Natural killer cell treated with Interleukin-12 subunit alpha and Interleukin-12 subunit beta and Interleukin-15 and Interleukin-18, amount 100 ng/mL, for 72 hours (primary cell): Measurements from ENCODE around the gene NUP50. TPM values are rescaled to one million over a fixed set of nuclear protein-coding genes. Genes with fewer than 3 reads are reported as not detected.

ENCODE experiments used
- ATAC-seq, 2 donors: fragments of 150-1000 bp; cut with Tn5 transposase in 1 of 2; sonication (Bioruptor Pico), chemical (Tn5 transposase) in 1 of 2; 2 replicates each; pipeline ENCODE4 v1.10.0; 2021
- DNase-seq: peaks from one replicate; pipeline ENCODE4 v3.0.0; 2022; ENCODE audit warnings: low spot score
- H3K27ac Mint-ChIP-seq, 2 donors: 1 replicate in 1 of 2; 2 replicates in 1 of 2; pipeline ENCODE4 v1.8.0; 2022; ENCODE audit warnings: mixed read lengths in 2 of 2, mild to moderate bottlenecking in 1 of 2, moderate library complexity in 1 of 2
- H3K27me3 Mint-ChIP-seq, 2 donors: 1 replicate in 1 of 2; 2 replicates in 1 of 2; pipeline ENCODE4 v1.8.0; 2022; ENCODE audit warnings: mixed read lengths in 2 of 2
- H3K36me3 Mint-ChIP-seq: one replicate; pipeline ENCODE4 v1.8.0; 2022; ENCODE audit warnings: mixed read lengths
- H3K4me1 Mint-ChIP-seq, 2 donors: 1 replicate in 1 of 2; 2 replicates in 1 of 2; pipeline ENCODE4 v1.8.0; 2022; ENCODE audit warnings: low read depth in 2 of 2, mixed read lengths in 2 of 2, mild to moderate bottlenecking in 1 of 2
- H3K4me3 Mint-ChIP-seq: one replicate; pipeline ENCODE4 v1.8.0; 2022; ENCODE audit warnings: mixed read lengths
- H3K9me3 Mint-ChIP-seq: 2 replicates; pipeline ENCODE4 v1.8.0; 2022; ENCODE audit warnings: mixed read lengths
- total RNA-seq, 2 donors: library from RNA; stranded (reverse); gene quantifications; one replicate each; pipeline ENCODE4 v1.2.3, GENCODE V29; 2022

NUP50 gene
- 100 to 1,000 TPM; 124 to 185 TPM for total RNA-seq

GRCh38 chr22:45163451-45164269, at the start of gene NUP50:
Gene NUP50, plus strand, starts transcription at chr22:45163925. Its CDS starts 4,253 bp downstream, at chr22:45168178.
- Mint-ChIP-seq H3K36me3 (peaks cover 17% of the 10 kb centered on the region), H3K4me3 (peak within 1 kb of the TSS; percentile 98), H3K9me3 (no peaks in the 10 kb centered on the region), H3K27ac (peak within 1 kb of the TSS; percentile 89 to 97), H3K4me1 (peaks cover 41 to 57% of the 10 kb centered on the region in 2 donors), H3K27me3 (no peaks in the 10 kb centered on the region)
- ATAC-seq (peak; percentile 92 to 93), DNase-seq (peak; percentile 98)

- no peak overlapping the region for H3K27ac Mint-ChIP-seq
- DNase-seq, result no peak
- no peaks in the 10 kb centered on the region for H3K36me3 Mint-ChIP-seq
- H3K9me3 Mint-ChIP-seq, result no peaks in the 10 kb centered on the region
- H3K4me1 Mint-ChIP-seq, result peaks cover 0 to 4% of the 10 kb centered on the region in 2 donors
- ATAC-seq, result no peak
- no peak overlapping the region for H3K4me3 Mint-ChIP-seq
- H3K27me3 Mint-ChIP-seq, result peaks cover 0 to 3% of the 10 kb centered on the region in 2 donors
These were observed 43.3 kb upstream of the NUP50 start for GRCh38 chr22:45120440-45120839.

GRCh38 chr22:45120931-45121330, 42.8 kb upstream of the NUP50 start:
- H3K36me3 Mint-ChIP-seq, result no peaks in the 10 kb centered on the region
- ATAC-seq (no peak), DNase-seq (no peak)
- H3K4me3 Mint-ChIP-seq, result no peak overlapping the region
- H3K9me3 Mint-ChIP-seq, result no peaks in the 10 kb centered on the region
- no peak overlapping the region for H3K27ac Mint-ChIP-seq
- peaks cover 0 to 3% of the 10 kb centered on the region in 2 donors for H3K27me3 Mint-ChIP-seq
- H3K4me1 Mint-ChIP-seq, result peaks cover 0 to 4% of the 10 kb centered on the region in 2 donors

- no peaks in the 10 kb centered on the region for H3K36me3 Mint-ChIP-seq
These were observed 39.4 kb upstream of the NUP50 start for GRCh38 chr22:45124176-45124847.

GRCh38 chr22:45125188-45125587, 38.5 kb upstream of the NUP50 start:
- H3K4me1 Mint-ChIP-seq, result peaks cover 19 to 25% of the 10 kb centered on the region in 2 donors
- no peak overlapping the region for H3K27ac Mint-ChIP-seq
- no peaks in the 10 kb centered on the region for H3K36me3 Mint-ChIP-seq
- no peak for ATAC-seq
- no peak overlapping the region for H3K4me3 Mint-ChIP-seq
- peaks cover 0 to 2% of the 10 kb centered on the region in 2 donors for H3K27me3 Mint-ChIP-seq
- DNase-seq, result no peak
- no peaks in the 10 kb centered on the region for H3K9me3 Mint-ChIP-seq

More at GRCh38 chr22:45124176-45124847, 39.4 kb upstream of the NUP50 start:
- Mint-ChIP-seq H3K9me3 (no peaks in the 10 kb centered on the region), H3K4me1 (peaks cover 10 to 17% of the 10 kb centered on the region in 2 donors), H3K27me3 (peaks cover 0 to 5% of the 10 kb centered on the region in 2 donors), H3K27ac (no peak overlapping the region), H3K4me3 (no peak overlapping the region)
- ATAC-seq, result no peak
- DNase-seq, result no peak

- H3K9me3 Mint-ChIP-seq, result no peaks in the 10 kb centered on the region
- H3K4me3 Mint-ChIP-seq, result peak overlapping the region; percentile 60
- no peak for ATAC-seq
- peaks cover 37 to 39% of the 10 kb centered on the region in 2 donors for H3K4me1 Mint-ChIP-seq
- H3K27me3 Mint-ChIP-seq, result peaks cover 0 to 2% of the 10 kb centered on the region in 2 donors
- H3K36me3 Mint-ChIP-seq, result peaks cover 8% of the 10 kb centered on the region
- H3K27ac Mint-ChIP-seq, result peak overlapping the region; percentile 43 to 80
- DNase-seq, result no peak
These were observed 35.9 kb upstream of the NUP50 start for GRCh38 chr22:45127866-45128265.

- ATAC-seq, result peak; percentile 96
- H3K9me3 Mint-ChIP-seq, result no peaks in the 10 kb centered on the region
- peaks cover 19% of the 10 kb centered on the region for H3K36me3 Mint-ChIP-seq
- H3K27ac Mint-ChIP-seq, result peak overlapping the region; percentile 82 to 93
- H3K27me3 Mint-ChIP-seq, result peaks cover 0 to 2% of the 10 kb centered on the region in 2 donors
- peaks cover 35 to 37% of the 10 kb centered on the region in 2 donors for H3K4me1 Mint-ChIP-seq
- peak; percentile 79 for DNase-seq
- H3K4me3 Mint-ChIP-seq, result peak overlapping the region; percentile 86
These were observed 33.8 kb upstream of the NUP50 start for GRCh38 chr22:45129703-45130524.

- Mint-ChIP-seq H3K36me3 (peaks cover 19% of the 10 kb centered on the region), H3K9me3 (no peaks in the 10 kb centered on the region), H3K27ac (peak overlapping the region; percentile 82 to 93), H3K4me3 (peak overlapping the region; percentile 86), H3K27me3 (peaks cover 0 to 2% of the 10 kb centered on the region in 2 donors), H3K4me1 (peaks cover 35 to 37% of the 10 kb centered on the region in 2 donors)
- DNase-seq (no peak), ATAC-seq (peak in 1 of 2 donors; percentile 48)
These were observed 32.8 kb upstream of the NUP50 start for GRCh38 chr22:45130891-45131290.

GRCh38 chr22:45131749-45132148, 32.0 kb upstream of the NUP50 start:
- H3K27me3 Mint-ChIP-seq, result no peaks in the 10 kb centered on the region
- H3K27ac Mint-ChIP-seq, result peak overlapping the region in 1 of 2 donors; percentile 93
- H3K4me3 Mint-ChIP-seq, result no peak overlapping the region
- DNase-seq (no peak), ATAC-seq (no peak)
- peaks cover 38 to 43% of the 10 kb centered on the region in 2 donors for H3K4me1 Mint-ChIP-seq
- peaks cover 19% of the 10 kb centered on the region for H3K36me3 Mint-ChIP-seq
- H3K9me3 Mint-ChIP-seq, result no peaks in the 10 kb centered on the region

GRCh38 chr22:45134313-45134712, 29.4 kb upstream of the NUP50 start:
- ATAC-seq, result no peak

GRCh38 chr22:45136594-45136993, 27.1 kb upstream of the NUP50 start:
- ATAC-seq, result no peak
- peaks cover 19% of the 10 kb centered on the region for H3K36me3 Mint-ChIP-seq
- no peak for DNase-seq

More at GRCh38 chr22:45134313-45134712, 29.4 kb upstream of the NUP50 start:
- DNase-seq, result no peak
- Mint-ChIP-seq H3K27me3 (no peaks in the 10 kb centered on the region), H3K9me3 (no peaks in the 10 kb centered on the region), H3K36me3 (peaks cover 19% of the 10 kb centered on the region), H3K4me3 (no peak overlapping the region), H3K27ac (no peak overlapping the region), H3K4me1 (peaks cover 27 to 34% of the 10 kb centered on the region in 2 donors)

GRCh38 chr22:45139693-45140092, 24.0 kb upstream of the NUP50 start:
- no peak overlapping the region for H3K4me3 Mint-ChIP-seq
- H3K27ac Mint-ChIP-seq, result no peak overlapping the region
- H3K27me3 Mint-ChIP-seq, result no peaks in the 10 kb centered on the region
- H3K9me3 Mint-ChIP-seq, result no peaks in the 10 kb centered on the region
- H3K36me3 Mint-ChIP-seq, result peaks cover 1% of the 10 kb centered on the region
- DNase-seq, result no peak
- no peak for ATAC-seq
- peaks cover 7% of the 10 kb centered on the region in 2 donors for H3K4me1 Mint-ChIP-seq

More at GRCh38 chr22:45136594-45136993, 27.1 kb upstream of the NUP50 start:
- Mint-ChIP-seq H3K9me3 (no peaks in the 10 kb centered on the region), H3K27ac (no peak overlapping the region), H3K27me3 (no peaks in the 10 kb centered on the region), H3K4me1 (peaks cover 11 to 15% of the 10 kb centered on the region in 2 donors), H3K4me3 (peak overlapping the region; percentile 26)

GRCh38 chr22:45142376-45142775, 21.3 kb upstream of the NUP50 start:
- Mint-ChIP-seq H3K4me3 (no peak overlapping the region), H3K9me3 (no peaks in the 10 kb centered on the region), H3K4me1 (peaks cover 0 to 2% of the 10 kb centered on the region in 2 donors), H3K27ac (no peak overlapping the region), H3K36me3 (no peaks in the 10 kb centered on the region), H3K27me3 (no peaks in the 10 kb centered on the region)
- ATAC-seq (no peak), DNase-seq (no peak)
